ENCODE data around the gene PRH1.

GRCh38 chr12:10909462-10909861, 25.4 kb upstream of the PRH1 start, which contains the start of gene TAS2R13:
- TF ChIP-seq ZNF274 (IDR thresholded peaks at IDR 0.05; ENCODE audit: low read depth, low read length) = no peak
- TF ChIP-seq CTCF (IDR thresholded peaks at IDR 0.05 in 2 of 3, conservative IDR thresholded peaks at IDR 0.05 in 1 of 3; ENCODE audit: borderline replicate concordance in 1 of 3, insufficient read depth in 1 of 3, low read depth in 2 of 3, low read length in 2 of 3) = no peak
- TF ChIP-seq JUND (IDR thresholded peaks at IDR 0.05) = no peak
- no peak for TF ChIP-seq POLR2AphosphoS5 (IDR thresholded peaks at IDR 0.05; ENCODE audit: low read depth, low read length)
- TF ChIP-seq SIN3A (IDR thresholded peaks at IDR 0.05; ENCODE audit: low read depth) = no peak
- TF ChIP-seq REST (IDR thresholded peaks at IDR 0.05; ENCODE audit: low read depth) = no peak
- no peak for TF ChIP-seq MAX (IDR thresholded peaks at IDR 0.05)
- no peak for TF ChIP-seq EZH2 (IDR thresholded peaks at IDR 0.05)
- no peak for TF ChIP-seq EZH2phosphoT487 (IDR thresholded peaks at IDR 0.05; ENCODE audit: borderline replicate concordance)

Measured in HCT116 (cell line).